ENCODE measurements around the gene STARD13. TPM values are rescaled to one million over a fixed set of nuclear protein-coding genes. Genes with fewer than 3 reads are reported as not detected.

STARD13 gene
- total RNA-seq, 1 donor from 2014 or later, result 2.0 TPM

DNA sequence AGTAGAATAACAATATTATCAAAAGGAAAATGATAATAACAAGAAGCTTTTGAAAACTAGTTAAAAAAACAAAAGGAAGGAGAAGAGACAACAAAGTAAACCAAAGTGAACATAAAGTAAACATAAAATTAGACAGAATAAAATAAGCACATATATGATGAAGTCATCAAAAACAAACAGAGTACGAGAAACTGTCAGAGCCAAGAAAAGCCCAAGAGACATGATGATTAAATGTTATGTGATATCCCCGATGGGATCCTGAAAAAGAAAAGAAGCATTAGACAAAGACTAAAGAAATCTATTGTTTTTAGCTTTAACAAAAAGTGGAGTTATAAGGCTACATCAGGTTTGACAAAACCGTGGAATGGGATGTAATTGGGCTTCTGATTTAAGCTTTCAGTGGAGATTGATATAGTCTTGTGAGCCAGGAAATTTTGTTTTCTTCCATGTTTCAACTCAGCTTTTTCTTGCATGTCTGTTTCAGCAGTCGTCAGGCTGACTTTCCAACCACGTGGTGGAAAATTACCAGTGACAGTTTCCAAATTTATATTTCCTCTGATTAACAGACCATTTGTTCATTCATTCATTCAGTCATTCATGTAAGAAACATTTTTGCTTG lies 204.5 kb downstream of the STARD13 start:
- no peak overlapping the region for H3K27ac ChIP-seq
- no peak overlapping the region for H3K27ac Mint-ChIP-seq

GRCh38 chr13:33079960-33080359 lies 205.6 kb downstream of the STARD13 start:
- H3K9ac ChIP-seq, result no peak overlapping the region
- H2AFZ ChIP-seq (replicated peaks), result no peak overlapping the region
- H3K27ac ChIP-seq, result no peak overlapping the region
- H3F3A ChIP-seq (ENCODE audit: low read depth), result no peaks in the 10 kb centered on the region
- H3K4me2 ChIP-seq, result no peak overlapping the region
- Mint-ChIP-seq H3K27me3 (ENCODE audit: insufficient read depth, low read depth) (peaks cover 2% of the 10 kb centered on the region), H3K27ac (no peak overlapping the region), H3K4me1 (no peaks in the 10 kb centered on the region), H3K36me3 (no peaks in the 10 kb centered on the region), H3K4me3 (no peak overlapping the region), H3K9me3 (no peaks in the 10 kb centered on the region)
- no peak overlapping the region for H3K4me3 ChIP-seq
- TF ChIP-seq EZH2 (IDR thresholded peaks at IDR 0.05), result no peak
- TF ChIP-seq, protein P1, sequence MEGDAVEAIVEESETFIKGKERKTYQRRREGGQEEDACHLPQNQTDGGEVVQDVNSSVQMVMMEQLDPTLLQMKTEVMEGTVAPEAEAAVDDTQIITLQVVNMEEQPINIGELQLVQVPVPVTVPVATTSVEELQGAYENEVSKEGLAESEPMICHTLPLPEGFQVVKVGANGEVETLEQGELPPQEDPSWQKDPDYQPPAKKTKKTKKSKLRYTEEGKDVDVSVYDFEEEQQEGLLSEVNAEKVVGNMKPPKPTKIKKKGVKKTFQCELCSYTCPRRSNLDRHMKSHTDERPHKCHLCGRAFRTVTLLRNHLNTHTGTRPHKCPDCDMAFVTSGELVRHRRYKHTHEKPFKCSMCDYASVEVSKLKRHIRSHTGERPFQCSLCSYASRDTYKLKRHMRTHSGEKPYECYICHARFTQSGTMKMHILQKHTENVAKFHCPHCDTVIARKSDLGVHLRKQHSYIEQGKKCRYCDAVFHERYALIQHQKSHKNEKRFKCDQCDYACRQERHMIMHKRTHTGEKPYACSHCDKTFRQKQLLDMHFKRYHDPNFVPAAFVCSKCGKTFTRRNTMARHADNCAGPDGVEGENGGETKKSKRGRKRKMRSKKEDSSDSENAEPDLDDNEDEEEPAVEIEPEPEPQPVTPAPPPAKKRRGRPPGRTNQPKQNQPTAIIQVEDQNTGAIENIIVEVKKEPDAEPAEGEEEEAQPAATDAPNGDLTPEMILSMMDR (IDR thresholded peaks at IDR 0.05), result no peak
- no peak for TF ChIP-seq EZH2phosphoT487 (IDR thresholded peaks at IDR 0.05)
- H3K9me3 ChIP-seq (ENCODE audit: low read depth), result no peaks in the 10 kb centered on the region
- no peaks in the 10 kb centered on the region for H3K79me2 ChIP-seq (ENCODE audit: low read depth)
- H3K36me3 ChIP-seq, result no peaks in the 10 kb centered on the region
- H3K4me1 ChIP-seq, result no peaks in the 10 kb centered on the region
- DNase-seq (ENCODE audit: low spot score), result no peak
- no peaks in the 10 kb centered on the region for H3K27me3 ChIP-seq
- no peaks in the 10 kb centered on the region for H4K20me1 ChIP-seq (ENCODE audit: low read depth)

More for the DNA sequence above, 204.5 kb downstream of the STARD13 start:
- no peak overlapping the region for H3K4me3 Mint-ChIP-seq
- TF ChIP-seq EZH2 (IDR thresholded peaks at IDR 0.05) (no peak), EZH2phosphoT487 (IDR thresholded peaks at IDR 0.05) (no peak)
- TF ChIP-seq, protein P1 (IDR thresholded peaks at IDR 0.05), result no peak
- DNase-seq (ENCODE audit: low spot score), result no peak
- no peaks in the 10 kb centered on the region for H3K9me3 Mint-ChIP-seq
- peaks cover 2% of the 10 kb centered on the region for H3K27me3 Mint-ChIP-seq (ENCODE audit: insufficient read depth, low read depth)
- Histone ChIP-seq H3K4me1 (no peaks in the 10 kb centered on the region), H3K79me2 (ENCODE audit: low read depth) (no peaks in the 10 kb centered on the region), H2AFZ (replicated peaks) (no peak overlapping the region), H4K20me1 (ENCODE audit: low read depth) (no peaks in the 10 kb centered on the region), H3K27me3 (no peaks in the 10 kb centered on the region), H3K9ac (no peak overlapping the region), H3K9me3 (ENCODE audit: low read depth) (no peaks in the 10 kb centered on the region), H3K36me3 (no peaks in the 10 kb centered on the region), H3K4me3 (no peak overlapping the region), H3K4me2 (no peak overlapping the region), H3F3A (ENCODE audit: low read depth) (no peaks in the 10 kb centered on the region)
- no peaks in the 10 kb centered on the region for H3K36me3 Mint-ChIP-seq
- H3K4me1 Mint-ChIP-seq, result no peaks in the 10 kb centered on the region

DNA sequence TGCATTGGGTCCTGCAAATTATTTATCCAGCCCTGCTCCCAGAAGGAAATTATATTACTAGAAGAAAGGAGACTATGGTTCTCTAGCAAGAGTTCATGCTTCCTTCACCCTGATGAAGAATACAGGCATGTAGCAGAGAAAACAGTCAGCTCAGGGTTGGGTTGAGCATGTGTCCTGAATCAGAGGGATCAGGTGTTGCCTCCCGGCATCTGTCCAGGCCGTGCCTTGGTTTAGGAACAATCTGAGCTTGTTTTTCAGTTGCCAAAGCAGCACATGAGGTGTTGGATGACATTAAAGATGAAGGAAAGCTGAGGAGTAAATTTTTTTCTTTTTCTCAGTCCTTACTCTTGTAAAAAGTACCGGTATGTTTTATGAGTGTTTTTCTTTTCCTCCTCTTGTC lies 207.3 kb downstream of the STARD13 start:
- Histone ChIP-seq H3K9me3 (ENCODE audit: low read depth) (no peaks in the 10 kb centered on the region), H3K79me2 (ENCODE audit: low read depth) (no peaks in the 10 kb centered on the region), H3K4me3 (no peak overlapping the region), H3K4me2 (no peak overlapping the region), H4K20me1 (ENCODE audit: low read depth) (no peaks in the 10 kb centered on the region), H3F3A (ENCODE audit: low read depth) (no peaks in the 10 kb centered on the region), H2AFZ (replicated peaks) (no peak overlapping the region), H3K27ac (no peak overlapping the region), H3K36me3 (no peaks in the 10 kb centered on the region), H3K27me3 (no peaks in the 10 kb centered on the region), H3K9ac (no peak overlapping the region), H3K4me1 (no peaks in the 10 kb centered on the region)
- Mint-ChIP-seq H3K27me3 (ENCODE audit: insufficient read depth, low read depth) (peaks cover 2% of the 10 kb centered on the region), H3K4me3 (no peak overlapping the region), H3K36me3 (no peaks in the 10 kb centered on the region), H3K9me3 (no peaks in the 10 kb centered on the region), H3K4me1 (no peaks in the 10 kb centered on the region), H3K27ac (no peak overlapping the region)
- TF ChIP-seq EZH2phosphoT487 (IDR thresholded peaks at IDR 0.05), result no peak
- TF ChIP-seq, protein P1 (IDR thresholded peaks at IDR 0.05), result no peak
- no peak for TF ChIP-seq EZH2 (IDR thresholded peaks at IDR 0.05)
- no peak for DNase-seq (ENCODE audit: low spot score)
